Ishikawa (cell line): ENCODE measurements around the gene TP73.

Experiments
- CEBPB ChIP-seq: IDR thresholded peaks from 2 replicates; pipeline ENCODE4 v1.6.1; 2012
- EGR1 ChIP-seq: IDR thresholded peaks from 2 replicates; pipeline ENCODE4 v1.6.1; 2012
- EP300 ChIP-seq: IDR thresholded peaks from 2 replicates; pipeline ENCODE4 v1.6.1; 2012; ENCODE audit warnings: borderline replicate concordance
- MAX ChIP-seq: IDR thresholded peaks from 2 replicates; pipeline ENCODE4 v1.6.1; 2012
- RAD21 ChIP-seq: IDR thresholded peaks from 2 replicates; pipeline ENCODE4 v1.6.1; 2012; ENCODE audit warnings: low read depth
- REST ChIP-seq: IDR thresholded peaks from 2 replicates; pipeline ENCODE4 v1.6.1; 2012; ENCODE audit warnings: low read depth, mild to moderate bottlenecking

GRCh38 chr1:3780901-3781300 lies 128.6 kb downstream of the TP73 start:
- no peak for TF ChIP-seq EGR1
- no peak for TF ChIP-seq EP300
- TF ChIP-seq REST, result no peak
- TF ChIP-seq CEBPB, result no peak
- TF ChIP-seq RAD21, result no peak
- no peak for TF ChIP-seq MAX
